ES-I3 (cell line): ENCODE data around the gene MMD2.
A peak's percentile ranks its signal among the peaks of the same experiment; 100 is the strongest.
"Not testable (repeated sequence)": the region's sequence is repeated elsewhere in the genome, so short reads cannot be mapped to it uniquely, and the experiment has no call there.

Experiments used
- H3K36me3 ChIP-seq: 2 replicates; pipeline ENCODE4 v1.6.1; 2013; ENCODE audit warnings: mild to moderate bottlenecking, low read length, control low read depth, moderate library complexity; ENCODE audit not compliant: insufficient read depth
- H3K4me1 ChIP-seq: 2 replicates; pipeline ENCODE4 v1.6.1; 2013; ENCODE audit warnings: mild to moderate bottlenecking, control low read depth, low read length; ENCODE audit not compliant: insufficient read depth
- H3K9ac ChIP-seq: 2 replicates; pipeline ENCODE4 v1.6.1; 2013; ENCODE audit warnings: low read depth, mild to moderate bottlenecking, low read length, moderate library complexity
- H3K9me3 ChIP-seq: 2 replicates; pipeline ENCODE4 v1.6.1; 2013; ENCODE audit warnings: mild to moderate bottlenecking, low read length, moderate library complexity; ENCODE audit not compliant: control insufficient read depth, insufficient read depth

Gene MMD2

GRCh38 chr7:4972446-4972845 lies 13.5 kb upstream of the MMD2 start:
- not testable (repeated sequence) for H3K4me1 ChIP-seq, H3K36me3 ChIP-seq, H3K9me3 ChIP-seq
- H3K9ac ChIP-seq, result peak overlapping the region; percentile 20; the same call in 1 of the 2 replicates

- no peaks in the 10 kb centered on the region for H3K36me3 ChIP-seq
Measured at GRCh38 chr7:4965295-4966022, 6.5 kb upstream of the MMD2 start.

GRCh38 chr7:4964506-4964905 lies 5.5 kb upstream of the MMD2 start:
- Histone ChIP-seq H3K4me1 (no peaks in the 10 kb centered on the region), H3K9me3 (no peaks in the 10 kb centered on the region), H3K9ac (no peak overlapping the region), H3K36me3 (no peaks in the 10 kb centered on the region)

More at GRCh38 chr7:4965295-4966022, 6.5 kb upstream of the MMD2 start:
- Histone ChIP-seq H3K9ac (no peak overlapping the region), H3K4me1 (no peaks in the 10 kb centered on the region), H3K9me3 (no peaks in the 10 kb centered on the region)

GRCh38 chr7:4962872-4963775 lies 4.1 kb upstream of the MMD2 start:
- no peaks in the 10 kb centered on the region for H3K9me3 ChIP-seq
- H3K9ac ChIP-seq, result no peak overlapping the region
- no peaks in the 10 kb centered on the region for H3K36me3 ChIP-seq
- H3K4me1 ChIP-seq, result no peaks in the 10 kb centered on the region

GRCh38 chr7:4960363-4960762 lies 1.4 kb upstream of the MMD2 start:
- Histone ChIP-seq H3K9ac (no peak overlapping the region), H3K36me3 (no peaks in the 10 kb centered on the region), H3K4me1 (no peaks in the 10 kb centered on the region)

GRCh38 chr7:4959893-4960292 lies 906 bp upstream of the MMD2 start:
- Histone ChIP-seq H3K36me3 (no peaks in the 10 kb centered on the region), H3K4me1 (no peaks in the 10 kb centered on the region), H3K9me3 (no peaks in the 10 kb centered on the region), H3K9ac (no peak overlapping the region)

More at GRCh38 chr7:4960363-4960762, 1.4 kb upstream of the MMD2 start:
- no peaks in the 10 kb centered on the region for H3K9me3 ChIP-seq

- Histone ChIP-seq H3K9ac (no peak overlapping the region), H3K4me1 (no peaks in the 10 kb centered on the region), H3K36me3 (no peaks in the 10 kb centered on the region), H3K9me3 (no peaks in the 10 kb centered on the region)
Measured at GRCh38 chr7:4959306-4959705, 319 bp upstream of the MMD2 start.

GRCh38 chr7:4957847-4958476 lies 1.0 kb downstream of the MMD2 start:
- Histone ChIP-seq H3K9ac (peak overlapping the region; percentile 44; the same call in 1 of the 2 replicates), H3K9me3 (no peaks in the 10 kb centered on the region), H3K36me3 (no peaks in the 10 kb centered on the region), H3K4me1 (no peaks in the 10 kb centered on the region)

GRCh38 chr7:4951903-4952636 lies 6.9 kb downstream of the MMD2 start:
- Histone ChIP-seq H3K4me1 (no peaks in the 10 kb centered on the region), H3K9ac (no peak overlapping the region), H3K36me3 (no peaks in the 10 kb centered on the region), H3K9me3 (no peaks in the 10 kb centered on the region)

GRCh38 chr7:4951304-4951703 lies 7.7 kb downstream of the MMD2 start:
- no peaks in the 10 kb centered on the region for H3K4me1 ChIP-seq
- no peak overlapping the region for H3K9ac ChIP-seq
- no peaks in the 10 kb centered on the region for H3K36me3 ChIP-seq
- no peaks in the 10 kb centered on the region for H3K9me3 ChIP-seq

GRCh38 chr7:4948402-4948801 lies 10.6 kb downstream of the MMD2 start:
- Histone ChIP-seq H3K36me3 (no peaks in the 10 kb centered on the region), H3K9me3 (no peaks in the 10 kb centered on the region), H3K9ac (no peak overlapping the region), H3K4me1 (no peaks in the 10 kb centered on the region)

- Histone ChIP-seq H3K4me1 (no peaks in the 10 kb centered on the region), H3K9ac (no peak overlapping the region), H3K36me3 (no peaks in the 10 kb centered on the region), H3K9me3 (no peaks in the 10 kb centered on the region)
Measured at GRCh38 chr7:4945949-4946348, 13.0 kb downstream of the MMD2 start.

GRCh38 chr7:4944939-4945338 lies 14.0 kb downstream of the MMD2 start:
- no peaks in the 10 kb centered on the region for H3K36me3 ChIP-seq
- no peaks in the 10 kb centered on the region for H3K9me3 ChIP-seq
- H3K4me1 ChIP-seq, result no peaks in the 10 kb centered on the region
- no peak overlapping the region for H3K9ac ChIP-seq

GRCh38 chr7:4943297-4943696 lies 15.7 kb downstream of the MMD2 start:
- Histone ChIP-seq H3K9me3 (no peaks in the 10 kb centered on the region), H3K4me1 (no peaks in the 10 kb centered on the region), H3K36me3 (no peaks in the 10 kb centered on the region), H3K9ac (no peak overlapping the region)
